H1 (cell line): ENCODE data around the gene TMEM271. TPM values are rescaled to one million over a fixed set of nuclear protein-coding genes. Genes with fewer than 3 reads are reported as not detected.

ENCODE experiments used
- EZH2 ChIP-seq: fragments of 200-600 bp; sonication (generic); IDR thresholded peaks from 2 replicates; pipeline ENCODE4 v1.7.1; 2012; ENCODE audit warnings: low read depth, mild to moderate bottlenecking, moderate library complexity, low read length, inconsistent platforms; ENCODE audit not compliant: severe bottlenecking
- RAD21 ChIP-seq, 2 experiments: IDR thresholded peaks in 1 of 2; conservative IDR thresholded peaks in 1 of 2; 2 replicates each; pipeline ENCODE4 v1.6.1; 2011; ENCODE audit warnings: low read depth in 2 of 2, low read length in 2 of 2, improper control_type of control experiment in 1 of 2, inconsistent platforms in 1 of 2, mild to moderate bottlenecking in 1 of 2, moderate library complexity in 1 of 2
- TAF1 ChIP-seq: IDR thresholded peaks from 2 replicates; pipeline ENCODE4 v1.6.1; 2011; ENCODE audit warnings: mild to moderate bottlenecking, low read depth, low read length
- TAF7 ChIP-seq: optimal IDR thresholded peaks from 2 replicates; pipeline ENCODE3; 2011; ENCODE audit warnings: low read depth, mild to moderate bottlenecking, inconsistent platforms, low read length, moderate library complexity, borderline replicate concordance
- polyA plus RNA-seq, 7 experiments: library from polyadenylated mRNA; depleted of rRNA in 3 of 7; stranded (reverse) in 5 of 7; unstranded in 2 of 7; fragments of >200 nt in 5 of 7; fragments of 200-250 nt in 2 of 7; gene quantifications; 1 replicate in 5 of 7; 2 replicates in 1 of 7; 4 replicates in 1 of 7; pipeline versions ENCODE4 v1.2.1 to v1.2.3, GENCODE V29; 2011 to 2013; ENCODE audit warnings: missing spikeins in 2 of 7, mixed read lengths in 2 of 7
- total RNA-seq: library from RNA; stranded (reverse); fragmentation: NEBNext Ultra II Directional; extraction: Animal tissue kit (Norgen Biotek cat#: 25700); gene quantifications from 2 replicates; pipeline ENCODE4 v1.2.1, GENCODE V29; 2021

TMEM271 gene
- total and polyA plus RNA-seq, 2 of the 8 experiments (the other 6 are each of a cell fraction or from before 2014, with no cell fraction given) = 0.08 to 0.35 TPM

- no peak for TF ChIP-seq RAD21 (IDR thresholded peaks at IDR 0.05 in 1 of 2, conservative IDR thresholded peaks at IDR 0.05 in 1 of 2; ENCODE audit: low read depth in 2 of 2, low read length in 2 of 2)
- TF ChIP-seq EZH2 = no peak
- no peak for TF ChIP-seq TAF7
- TF ChIP-seq TAF1 = no peak
Observed at GRCh38 chr4:573122-573892, 2.8 kb downstream of the TMEM271 start (continued).
